ENCODE measurements around the gene HOXA3.

DNA sequence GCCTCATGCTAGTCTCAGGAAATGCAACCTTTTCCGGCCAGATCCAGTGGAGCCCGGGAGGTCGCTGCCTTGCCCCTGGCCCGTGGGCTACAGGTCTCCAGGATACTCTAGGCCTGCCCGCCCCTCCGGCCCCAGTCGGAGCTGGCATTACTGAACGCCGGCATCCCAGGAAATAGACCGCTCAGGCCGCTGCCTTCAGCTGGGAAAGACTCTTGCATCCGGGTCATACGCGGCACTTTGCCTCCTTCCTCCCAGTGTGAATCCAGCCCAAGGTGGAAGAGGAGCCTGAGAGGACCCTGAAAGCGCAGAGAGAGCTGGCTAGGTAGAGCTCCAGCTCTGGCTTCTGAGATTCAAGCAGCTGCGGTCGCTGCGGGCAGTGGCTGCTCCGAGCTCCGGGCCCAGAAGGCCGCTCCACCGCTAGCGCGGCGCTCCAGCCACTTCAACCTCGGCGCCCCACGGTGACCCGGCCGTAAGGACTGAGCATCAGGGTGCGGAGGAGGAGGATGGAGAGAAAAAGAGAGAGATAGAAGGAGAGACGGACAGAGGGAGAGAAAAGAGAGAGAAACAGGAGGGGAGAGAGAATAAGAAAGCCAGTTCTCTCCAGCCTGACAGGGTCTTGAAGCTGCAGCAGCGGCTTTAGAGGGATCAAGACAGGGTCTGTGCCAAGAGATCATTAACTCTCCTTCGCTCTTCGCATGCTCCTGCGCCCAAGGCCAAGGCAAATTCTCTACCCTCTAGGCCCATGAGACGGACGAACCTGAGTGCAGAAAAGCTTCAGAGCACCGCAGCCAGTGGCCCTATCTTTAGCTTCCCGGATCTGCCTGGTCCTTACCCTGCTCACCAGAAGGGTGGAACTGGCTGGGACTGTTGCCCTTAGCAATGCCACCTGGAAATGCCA is 23.5 kb upstream of the HOXA3 start:
- TF ChIP-seq, protein P1, sequence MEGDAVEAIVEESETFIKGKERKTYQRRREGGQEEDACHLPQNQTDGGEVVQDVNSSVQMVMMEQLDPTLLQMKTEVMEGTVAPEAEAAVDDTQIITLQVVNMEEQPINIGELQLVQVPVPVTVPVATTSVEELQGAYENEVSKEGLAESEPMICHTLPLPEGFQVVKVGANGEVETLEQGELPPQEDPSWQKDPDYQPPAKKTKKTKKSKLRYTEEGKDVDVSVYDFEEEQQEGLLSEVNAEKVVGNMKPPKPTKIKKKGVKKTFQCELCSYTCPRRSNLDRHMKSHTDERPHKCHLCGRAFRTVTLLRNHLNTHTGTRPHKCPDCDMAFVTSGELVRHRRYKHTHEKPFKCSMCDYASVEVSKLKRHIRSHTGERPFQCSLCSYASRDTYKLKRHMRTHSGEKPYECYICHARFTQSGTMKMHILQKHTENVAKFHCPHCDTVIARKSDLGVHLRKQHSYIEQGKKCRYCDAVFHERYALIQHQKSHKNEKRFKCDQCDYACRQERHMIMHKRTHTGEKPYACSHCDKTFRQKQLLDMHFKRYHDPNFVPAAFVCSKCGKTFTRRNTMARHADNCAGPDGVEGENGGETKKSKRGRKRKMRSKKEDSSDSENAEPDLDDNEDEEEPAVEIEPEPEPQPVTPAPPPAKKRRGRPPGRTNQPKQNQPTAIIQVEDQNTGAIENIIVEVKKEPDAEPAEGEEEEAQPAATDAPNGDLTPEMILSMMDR (conservative IDR thresholded peaks at IDR 0.05): no peak
- TF ChIP-seq EZH2 (IDR thresholded peaks at IDR 0.05; ENCODE audit: low read depth): no peak
